NCI-H146 (cell line): ENCODE data around the gene ERN2.
"Not testable (repeated sequence)": the region's sequence is repeated elsewhere in the genome, so short reads cannot be mapped to it uniquely, and the experiment has no call there.

Experiments used
- DNase-seq: peaks from one replicate; lab custom pipeline; 2025; lab: John Stamatoyannopoulos, UW

The ERN2 gene

GRCh38 chr16:23712976-23713375 is at the start of gene ERN2:
Gene ERN2 (minus strand): TSS chr16:23713222. CDS start chr16:23713187, 35 bp downstream.
- DNase-seq, result no peak

GRCh38 chr16:23757937-23758619 is 45.1 kb upstream of the ERN2 start:
- no peak for DNase-seq

- no peak for DNase-seq
Observed at GRCh38 chr16:23757116-23757515, 44.1 kb upstream of the ERN2 start.

GRCh38 chr16:23755484-23755809 is 42.4 kb upstream of the ERN2 start:
- DNase-seq, result no peak

GRCh38 chr16:23754594-23755483 is 41.8 kb upstream of the ERN2 start, which contains the start of gene CHP2:
Gene CHP2 (plus strand): TSS chr16:23755026. CDS start chr16:23755050, 24 bp downstream.
- peak; percentile 33 for DNase-seq

GRCh38 chr16:23753908-23754593 is 41.0 kb upstream of the ERN2 start:
- DNase-seq, result no peak

GRCh38 chr16:23751053-23751452 is 38.0 kb upstream of the ERN2 start:
- not testable (repeated sequence) for DNase-seq

- no peak for DNase-seq
Observed at GRCh38 chr16:23748630-23749029, 35.6 kb upstream of the ERN2 start.

- no peak for DNase-seq
Observed at GRCh38 chr16:23745263-23745662, 32.2 kb upstream of the ERN2 start.

GRCh38 chr16:23742766-23743165 is 29.7 kb upstream of the ERN2 start:
- no peak for DNase-seq

- DNase-seq, result no peak
Observed at GRCh38 chr16:23741675-23742303, 28.8 kb upstream of the ERN2 start.

- DNase-seq, result no peak
Observed at GRCh38 chr16:23739516-23739915, 26.5 kb upstream of the ERN2 start.

- not testable (repeated sequence) for DNase-seq
Observed at GRCh38 chr16:23737423-23738028, 24.5 kb upstream of the ERN2 start.

GRCh38 chr16:23734176-23734893 is 21.3 kb upstream of the ERN2 start:
- DNase-seq, result no peak

GRCh38 chr16:23729503-23730424 is 16.7 kb upstream of the ERN2 start:
- DNase-seq, result peak; percentile 18

GRCh38 chr16:23728112-23728477 is 15.1 kb upstream of the ERN2 start:
- no peak for DNase-seq

GRCh38 chr16:23726710-23727109 is 13.7 kb upstream of the ERN2 start:
- DNase-seq, result no peak

- no peak for DNase-seq
Observed at GRCh38 chr16:23724785-23725131, 11.7 kb upstream of the ERN2 start.

GRCh38 chr16:23724096-23724784 is 11.2 kb upstream of the ERN2 start:
- DNase-seq, result no peak
